ENCODE measurements around the gene ITPRIP. TPM values are rescaled to one million over a fixed set of nuclear protein-coding genes. Genes with fewer than 3 reads are reported as not detected.

Gene ITPRIP
- total RNA-seq, 1 experiment from 2014 or later: 22.5 TPM

DNA sequence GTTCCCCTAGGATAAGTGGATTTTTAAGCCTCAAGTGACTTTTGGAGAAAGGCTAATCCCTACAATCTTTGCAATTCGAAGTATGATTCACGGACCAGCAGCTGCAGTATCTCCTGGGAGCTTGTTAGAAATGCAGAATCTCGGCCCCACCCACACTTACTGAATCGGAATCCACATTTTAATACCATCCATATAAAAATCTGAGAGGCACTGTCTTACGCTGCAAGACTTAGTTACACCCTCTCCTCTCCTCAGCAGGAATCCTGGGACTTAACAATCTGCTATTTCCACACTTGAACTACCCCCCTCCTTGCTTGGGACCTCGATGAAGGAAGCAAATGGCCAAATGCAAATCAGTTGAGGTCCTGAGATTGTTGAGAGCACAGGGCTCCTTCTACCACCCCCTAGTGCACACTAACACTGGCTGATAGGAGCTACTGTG is 21.0 kb downstream of the ITPRIP start:
- H2AK5ac ChIP-seq (ENCODE audit: insufficient read length, low read length): no peak overlapping the region
- H3K79me1 ChIP-seq (ENCODE audit: insufficient read depth, low read depth, low read length, poor library complexity, severe bottlenecking): no peaks in the 10 kb centered on the region
- no CpG with 5 or more reads among the region's 6 CpGs for WGBS (ENCODE audit: extremely low coverage, insufficient read length, low lambda C conversion rate)
- no peak for DNase-seq
- H3K9me3 ChIP-seq (ENCODE audit: control insufficient read depth, low read depth, low read length): no peaks in the 10 kb centered on the region
- Mint-ChIP-seq H3K36me3 (ENCODE audit: insufficient read depth in 1 of 3, low read depth in 3 of 3) (peaks cover 20 to 48% (median 36%) of the 10 kb centered on the region in 3 experiments; a peak in 6 of 7 replicates), H3K27ac (peak overlapping the region; percentile 0 to 44 (median 38); a peak in 3 of 7 replicates), H3K27me3 (ENCODE audit: low read depth) (no peaks in the 10 kb centered on the region), H3K9me3 (no peaks in the 10 kb centered on the region), H3K4me1 (peaks cover 46 to 49% of the 10 kb centered on the region in 2 experiments), H3K4me3 (no peak overlapping the region)
- peak overlapping the region; percentile 2 for H3K4me2 ChIP-seq (ENCODE audit: insufficient read depth, insufficient read length, low read length)
- no peak overlapping the region for H4K5ac ChIP-seq (ENCODE audit: insufficient read length, low read depth, low read length)
- TF ChIP-seq, protein P1, sequence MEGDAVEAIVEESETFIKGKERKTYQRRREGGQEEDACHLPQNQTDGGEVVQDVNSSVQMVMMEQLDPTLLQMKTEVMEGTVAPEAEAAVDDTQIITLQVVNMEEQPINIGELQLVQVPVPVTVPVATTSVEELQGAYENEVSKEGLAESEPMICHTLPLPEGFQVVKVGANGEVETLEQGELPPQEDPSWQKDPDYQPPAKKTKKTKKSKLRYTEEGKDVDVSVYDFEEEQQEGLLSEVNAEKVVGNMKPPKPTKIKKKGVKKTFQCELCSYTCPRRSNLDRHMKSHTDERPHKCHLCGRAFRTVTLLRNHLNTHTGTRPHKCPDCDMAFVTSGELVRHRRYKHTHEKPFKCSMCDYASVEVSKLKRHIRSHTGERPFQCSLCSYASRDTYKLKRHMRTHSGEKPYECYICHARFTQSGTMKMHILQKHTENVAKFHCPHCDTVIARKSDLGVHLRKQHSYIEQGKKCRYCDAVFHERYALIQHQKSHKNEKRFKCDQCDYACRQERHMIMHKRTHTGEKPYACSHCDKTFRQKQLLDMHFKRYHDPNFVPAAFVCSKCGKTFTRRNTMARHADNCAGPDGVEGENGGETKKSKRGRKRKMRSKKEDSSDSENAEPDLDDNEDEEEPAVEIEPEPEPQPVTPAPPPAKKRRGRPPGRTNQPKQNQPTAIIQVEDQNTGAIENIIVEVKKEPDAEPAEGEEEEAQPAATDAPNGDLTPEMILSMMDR (conservative IDR thresholded peaks at IDR 0.05): no peak; the same call in 2 of the 3 replicates
- H4K91ac ChIP-seq (ENCODE audit: insufficient read length, low read depth, low read length): no peak overlapping the region
- H3K27me3 ChIP-seq (ENCODE audit: insufficient read depth, low read length): no peaks in the 10 kb centered on the region
- no peaks in the 10 kb centered on the region for H3K23me2 ChIP-seq (ENCODE audit: insufficient read length, low read depth, low read length, poor library complexity, severe bottlenecking)
- H3K79me2 ChIP-seq (ENCODE audit: insufficient read depth, low read length): peaks cover 18% of the 10 kb centered on the region; the same call in 1 of the 2 replicates
- H3K9ac ChIP-seq (ENCODE audit: extremely low read depth, insufficient read length, low read length): no peak overlapping the region
- H2BK15ac ChIP-seq (ENCODE audit: low read depth, low read length): no peak overlapping the region
- no peak overlapping the region for H3K27ac ChIP-seq (ENCODE audit: insufficient read length, low read depth, low read length)
- H2BK20ac ChIP-seq (ENCODE audit: low read depth, low read length, poor library complexity, severe bottlenecking): no peak overlapping the region
- no peak overlapping the region for H2AFZ ChIP-seq (ENCODE audit: low read length)
- no peaks in the 10 kb centered on the region for H4K20me1 ChIP-seq (ENCODE audit: control insufficient read depth, insufficient read depth, insufficient read length)
- no peak overlapping the region for H3K23ac ChIP-seq (ENCODE audit: insufficient read length, low read depth, low read length)
- H2BK120ac ChIP-seq (ENCODE audit: low read depth, low read length, poor library complexity, severe bottlenecking): no peak overlapping the region
- no peak overlapping the region for H3K56ac ChIP-seq (ENCODE audit: insufficient read length, low read depth, low read length)
- H3K4me1 ChIP-seq (ENCODE audit: insufficient read depth, low read length): peaks cover 10% of the 10 kb centered on the region
- no peak overlapping the region for H3K18ac ChIP-seq (ENCODE audit: insufficient read length, low read depth, low read length)
- no peak overlapping the region for H3K4ac ChIP-seq (ENCODE audit: low read depth, low read length)
- no peak overlapping the region for H3T11ph ChIP-seq (ENCODE audit: low read length)
- H3K14ac ChIP-seq (ENCODE audit: insufficient read depth, low read length): no peak overlapping the region
- no peak overlapping the region for H4K8ac ChIP-seq (replicated peaks; ENCODE audit: insufficient read length, low read depth, low read length)
- no peak overlapping the region for H2BK5ac ChIP-seq (ENCODE audit: insufficient read length, low read length)
- no peak overlapping the region for H2BK12ac ChIP-seq (ENCODE audit: insufficient read length, low read depth, low read length)
